ENCODE data around the gene DCTN4.

GRCh38 chr5:150690760-150691159 lies 68.1 kb downstream of the DCTN4 start:
- TF ChIP-seq CTCF (IDR thresholded peaks at IDR 0.05) (no peak), POLR2A (IDR thresholded peaks at IDR 0.05) (no peak)
